ENCODE measurements around the gene GABRG3.

- no peak for TF ChIP-seq SMC3 (IDR thresholded peaks at IDR 0.05; ENCODE audit: low read depth, low read length)
- no peak for TF ChIP-seq POLR2A (IDR thresholded peaks at IDR 0.05; ENCODE audit: low read depth, low read length)
- no peak for TF ChIP-seq CTCF (conservative IDR thresholded peaks at IDR 0.05; ENCODE audit: low read depth, low read length)
- 0 out of 2 replicates have a peak, but pooled peaks have one; percentile 41 for TF ChIP-seq MAFK (IDR thresholded peaks at IDR 0.05; ENCODE audit: low read depth, low read length)
- no peak for TF ChIP-seq BHLHE40 (IDR thresholded peaks at IDR 0.05; ENCODE audit: low read depth, low read length)
- no peak for TF ChIP-seq CEBPB (IDR thresholded peaks at IDR 0.05; ENCODE audit: low read depth, low read length)
These were observed 535.8 kb downstream of the GABRG3 start for GRCh38 chr15:27506752-27507151.

Measured in IMR-90 (cell line).